IPS-15b (cell line): ENCODE data around the gene SMAD7.

ENCODE experiments used
- H3K27me3 ChIP-seq: one replicate; pipeline ENCODE4 v1.6.1; 2013; ENCODE audit warnings: low read length; ENCODE audit not compliant: control insufficient read depth, insufficient read depth
- H3K36me3 ChIP-seq: one replicate; pipeline ENCODE4 v1.6.1; 2013; ENCODE audit warnings: low read length; ENCODE audit not compliant: control insufficient read depth, insufficient read depth
- H3K4me1 ChIP-seq: one replicate; pipeline ENCODE4 v1.6.1; 2013; ENCODE audit warnings: mild to moderate bottlenecking, low read length; ENCODE audit not compliant: control insufficient read depth, insufficient read depth
- H3K4me3 ChIP-seq: one replicate; pipeline ENCODE4 v1.5.1; 2013; ENCODE audit warnings: low read depth, low read length
- H3K9ac ChIP-seq: one replicate; pipeline ENCODE4 v1.6.1; 2013; ENCODE audit warnings: low read depth, mild to moderate bottlenecking, low read length
- H3K9me3 ChIP-seq: one replicate; pipeline ENCODE4 v1.6.1; 2013; ENCODE audit warnings: mild to moderate bottlenecking, low read length; ENCODE audit not compliant: control insufficient read depth, insufficient read depth

The SMAD7 gene

DNA sequence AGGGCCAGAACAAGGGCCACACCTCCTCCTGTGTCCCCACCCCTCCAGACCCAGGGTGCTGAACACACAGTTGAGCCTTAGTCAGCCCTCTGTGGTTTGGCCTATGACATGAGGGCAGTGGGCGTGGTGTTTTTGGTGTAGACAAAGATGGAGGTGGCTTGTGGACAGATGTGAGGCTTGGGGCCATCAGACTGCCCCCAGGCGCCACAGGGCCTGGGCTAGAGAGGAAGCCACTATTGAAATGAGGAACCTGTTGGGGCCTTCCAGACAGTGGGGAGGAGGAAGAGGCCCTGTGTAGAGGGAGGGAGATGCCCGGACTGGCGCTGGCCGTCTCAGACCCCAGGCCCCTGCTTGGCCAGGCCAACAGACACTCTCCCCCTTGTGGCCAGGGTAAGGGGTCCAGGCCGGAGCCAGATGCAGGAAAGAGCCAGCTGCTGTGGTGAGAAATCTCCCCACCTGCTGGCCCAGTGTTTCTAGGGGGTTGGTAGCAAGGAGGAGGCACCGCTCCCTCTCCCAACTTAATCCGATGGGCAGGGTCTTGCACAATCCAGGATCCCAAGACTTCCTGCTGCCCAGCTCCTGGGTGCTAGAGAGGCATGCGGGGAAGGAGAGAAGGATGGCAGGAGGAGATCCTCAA, 53.8 kb downstream of the SMAD7 start:
- Histone ChIP-seq H3K9ac (no peak overlapping the region), H3K27me3 (no peaks in the 10 kb centered on the region), H3K4me1 (no peaks in the 10 kb centered on the region), H3K36me3 (no peaks in the 10 kb centered on the region), H3K9me3 (no peaks in the 10 kb centered on the region), H3K4me3 (no peak overlapping the region)

DNA sequence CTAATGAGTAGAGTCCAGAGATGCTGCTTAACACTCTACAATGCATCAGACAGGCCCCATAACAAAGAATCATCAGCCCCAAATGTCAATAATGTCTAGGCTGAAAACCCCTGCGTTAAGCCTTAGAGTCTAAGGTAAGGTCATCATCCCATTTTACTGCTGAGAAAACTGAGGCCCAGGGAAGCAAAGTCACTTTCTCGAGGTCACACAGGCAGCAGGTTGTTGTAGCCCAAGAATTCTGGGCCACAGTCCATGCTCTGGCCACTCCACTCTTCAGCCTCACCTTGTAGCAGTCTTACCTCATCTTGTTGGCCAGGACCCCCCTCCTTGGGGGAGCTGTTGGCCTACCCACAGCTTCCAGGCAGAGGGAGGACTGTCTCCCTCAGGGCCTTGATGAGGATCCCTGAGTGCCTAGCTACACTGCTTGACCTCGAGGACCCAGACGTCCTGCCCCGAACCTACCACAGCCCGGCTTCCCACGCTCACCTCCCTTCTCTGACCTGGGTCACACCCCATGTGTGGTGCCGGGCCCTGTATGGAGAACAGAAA, 54.4 kb downstream of the SMAD7 start:
- H3K36me3 ChIP-seq, result no peaks in the 10 kb centered on the region
- no peak overlapping the region for H3K9ac ChIP-seq
- H3K27me3 ChIP-seq, result no peaks in the 10 kb centered on the region
- H3K9me3 ChIP-seq, result no peaks in the 10 kb centered on the region
- no peak overlapping the region for H3K4me3 ChIP-seq
- no peaks in the 10 kb centered on the region for H3K4me1 ChIP-seq

DNA sequence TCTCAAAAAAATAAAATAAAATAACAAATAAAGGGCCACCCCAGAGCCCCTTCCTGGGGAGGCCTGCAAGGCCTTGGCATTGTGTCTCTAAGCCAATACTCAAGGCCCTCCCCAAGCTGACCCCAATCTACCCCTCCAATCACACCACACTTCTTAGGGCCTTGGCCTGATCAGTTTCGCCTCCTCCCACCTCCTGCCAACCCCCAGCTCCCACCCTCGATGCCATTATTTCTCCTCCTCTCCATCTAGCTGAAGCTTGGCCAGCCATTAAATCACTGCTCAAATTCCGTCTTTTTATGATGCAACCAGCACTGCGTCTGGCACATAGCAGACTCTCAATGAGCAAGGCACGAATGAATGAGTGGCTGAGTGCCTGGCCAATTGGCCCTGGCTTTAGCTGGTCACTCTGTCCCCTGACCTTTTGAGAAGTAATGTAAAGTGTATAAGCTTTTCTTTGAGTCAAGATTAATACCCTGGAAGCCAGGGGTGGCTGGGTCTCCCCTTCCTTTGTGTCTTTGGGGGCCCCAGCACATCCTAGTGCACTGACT, 55.9 kb downstream of the SMAD7 start:
- Histone ChIP-seq H3K4me3 (no peak overlapping the region), H3K27me3 (no peaks in the 10 kb centered on the region), H3K4me1 (peaks cover 1% of the 10 kb centered on the region), H3K9ac (no peak overlapping the region), H3K36me3 (no peaks in the 10 kb centered on the region), H3K9me3 (no peaks in the 10 kb centered on the region)

DNA sequence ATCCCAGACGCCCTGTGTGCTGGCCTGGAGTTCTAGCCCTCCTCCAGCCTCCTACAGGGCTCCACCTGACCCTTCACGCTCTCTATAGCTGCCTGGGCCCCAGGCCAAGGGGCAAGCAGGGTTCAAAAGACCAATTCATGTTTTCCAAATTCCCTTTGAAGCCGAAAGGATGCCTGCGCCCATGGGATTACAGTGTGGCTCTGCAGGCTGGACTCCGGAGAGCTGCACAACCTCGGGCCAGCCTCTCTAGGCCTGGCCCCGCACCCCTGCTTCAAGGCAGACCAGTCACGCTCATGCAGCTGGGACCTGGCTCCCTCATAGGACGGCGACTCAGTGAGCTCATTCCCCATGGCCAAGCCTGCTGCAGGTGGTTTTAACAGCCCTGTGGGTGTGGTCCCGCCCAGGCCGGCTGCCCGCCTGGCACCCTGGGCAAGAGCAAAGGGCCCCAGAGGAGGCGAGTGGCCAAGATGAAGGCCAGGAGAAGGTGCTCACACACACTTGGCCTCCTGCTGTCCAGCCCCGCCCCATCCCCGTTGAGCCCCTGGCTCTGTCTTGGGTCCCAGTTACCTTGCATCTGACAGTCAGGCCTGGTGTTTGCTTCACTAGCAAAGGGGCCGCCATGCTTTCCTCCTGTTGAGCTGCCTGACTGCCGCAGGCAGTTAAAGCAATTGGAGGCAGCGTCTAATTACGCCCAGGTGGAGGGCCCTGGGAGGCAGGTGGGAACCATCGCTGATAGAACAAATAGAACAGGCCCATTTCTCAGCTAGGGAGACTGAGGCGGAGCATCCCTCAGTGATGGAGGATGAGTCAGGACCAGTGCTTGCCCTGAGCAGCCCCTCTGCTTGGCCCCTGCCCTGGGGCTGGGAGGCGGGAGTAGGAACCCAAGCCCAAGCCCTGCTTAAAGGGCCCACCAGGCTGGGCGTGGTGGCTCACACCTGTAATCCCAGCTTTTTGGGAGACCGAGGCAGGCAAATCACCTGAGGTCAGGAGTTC, 56.9 kb downstream of the SMAD7 start:
- Histone ChIP-seq H3K9me3 (no peaks in the 10 kb centered on the region), H3K9ac (peak overlapping the region; percentile 47), H3K36me3 (no peaks in the 10 kb centered on the region), H3K27me3 (peaks cover under 1% of the 10 kb centered on the region), H3K4me3 (no peak overlapping the region), H3K4me1 (peaks cover 6% of the 10 kb centered on the region)

DNA sequence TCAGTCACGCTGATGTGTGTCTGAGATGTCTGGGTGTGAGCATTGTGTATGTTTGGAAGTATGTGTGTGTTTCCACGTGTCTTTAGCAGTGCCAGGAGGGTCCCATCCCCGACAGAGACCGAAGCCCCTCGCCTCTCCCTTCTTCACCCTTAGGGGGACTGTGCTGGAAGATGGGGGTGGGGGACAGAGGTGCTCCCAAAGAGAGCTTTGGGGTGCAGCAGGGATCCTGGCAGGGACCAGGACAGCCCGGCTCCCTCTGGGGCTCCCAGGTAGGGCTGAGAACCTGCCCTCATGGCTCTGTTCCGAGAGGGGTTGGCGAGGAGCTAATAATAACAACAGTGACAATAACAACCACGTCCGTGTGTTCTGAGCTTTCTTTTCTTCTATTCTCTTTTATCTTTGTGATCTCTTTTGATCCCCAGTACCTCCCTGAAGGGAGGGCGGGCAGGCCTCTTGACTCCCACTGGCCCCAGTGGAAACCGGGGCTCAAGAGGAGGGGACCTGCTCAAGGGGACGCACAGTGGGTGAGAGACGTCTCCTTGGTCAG, 57.6 kb downstream of the SMAD7 start:
- peaks cover 6% of the 10 kb centered on the region for H3K4me1 ChIP-seq
- no peaks in the 10 kb centered on the region for H3K9me3 ChIP-seq
- H3K9ac ChIP-seq, result peak overlapping the region; percentile 47
- H3K4me3 ChIP-seq, result no peak overlapping the region
- peaks cover 4% of the 10 kb centered on the region for H3K27me3 ChIP-seq
- no peaks in the 10 kb centered on the region for H3K36me3 ChIP-seq

DNA sequence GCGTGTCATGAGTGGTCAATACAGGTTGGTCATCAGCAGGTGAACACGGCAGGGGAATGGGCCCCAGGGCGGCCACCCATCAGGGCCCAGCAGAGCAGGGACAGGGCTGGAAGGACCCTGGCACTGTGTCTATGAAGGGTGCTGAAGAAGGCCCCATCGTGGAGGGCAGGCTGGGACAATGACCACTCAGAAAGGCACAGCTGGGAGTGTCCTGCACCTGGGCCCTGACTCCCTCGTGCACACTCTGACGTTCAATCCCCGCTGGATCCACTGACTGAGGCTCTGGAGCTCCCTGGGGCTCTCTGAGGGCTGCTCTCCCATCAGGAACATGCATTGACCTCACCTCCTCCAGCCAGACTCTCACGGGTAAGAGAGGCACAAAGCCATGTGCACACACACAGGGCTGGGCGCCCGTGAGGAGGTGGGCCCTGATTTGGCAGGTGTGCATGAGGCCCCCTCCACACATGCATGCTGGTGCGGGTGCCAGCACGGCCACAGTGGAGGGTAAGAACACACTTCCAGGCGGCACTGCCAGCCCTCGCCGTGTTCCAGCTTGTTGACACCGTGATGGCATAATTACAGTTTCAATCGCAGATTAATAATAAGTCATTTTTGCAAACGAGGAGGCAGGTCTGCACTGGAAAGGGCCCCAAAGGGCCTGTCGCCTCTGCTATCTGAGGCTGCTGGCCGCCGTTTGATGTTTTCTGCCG, 58.5 kb downstream of the SMAD7 start:
- Histone ChIP-seq H3K4me3 (no peak overlapping the region), H3K9ac (no peak overlapping the region), H3K4me1 (peaks cover 6% of the 10 kb centered on the region), H3K27me3 (peaks cover 4% of the 10 kb centered on the region), H3K36me3 (no peaks in the 10 kb centered on the region), H3K9me3 (no peaks in the 10 kb centered on the region)

DNA sequence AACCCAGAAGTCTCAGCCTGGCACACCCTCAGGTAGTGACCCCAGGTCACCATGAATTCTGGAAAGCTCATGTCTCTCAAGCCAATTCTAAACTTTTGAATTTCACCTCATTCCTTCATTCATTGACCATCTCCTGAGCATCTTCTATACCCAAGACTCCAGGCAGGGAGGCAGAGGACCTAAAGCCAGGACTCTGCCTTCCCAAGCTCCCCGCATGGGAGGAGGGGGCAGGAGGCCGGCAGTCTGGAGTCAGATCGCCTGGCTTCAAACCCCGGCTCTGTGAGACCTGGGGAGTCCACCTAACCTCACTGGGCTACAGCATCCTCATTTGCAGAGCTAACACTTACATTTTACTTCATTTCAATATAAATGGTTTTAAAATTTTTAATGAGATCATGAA, 59.0 kb downstream of the SMAD7 start:
- no peak overlapping the region for H3K4me3 ChIP-seq
- no peak overlapping the region for H3K9ac ChIP-seq
- no peaks in the 10 kb centered on the region for H3K36me3 ChIP-seq
- no peaks in the 10 kb centered on the region for H3K9me3 ChIP-seq
- peaks cover 4% of the 10 kb centered on the region for H3K27me3 ChIP-seq
- H3K4me1 ChIP-seq, result peaks cover 6% of the 10 kb centered on the region

DNA sequence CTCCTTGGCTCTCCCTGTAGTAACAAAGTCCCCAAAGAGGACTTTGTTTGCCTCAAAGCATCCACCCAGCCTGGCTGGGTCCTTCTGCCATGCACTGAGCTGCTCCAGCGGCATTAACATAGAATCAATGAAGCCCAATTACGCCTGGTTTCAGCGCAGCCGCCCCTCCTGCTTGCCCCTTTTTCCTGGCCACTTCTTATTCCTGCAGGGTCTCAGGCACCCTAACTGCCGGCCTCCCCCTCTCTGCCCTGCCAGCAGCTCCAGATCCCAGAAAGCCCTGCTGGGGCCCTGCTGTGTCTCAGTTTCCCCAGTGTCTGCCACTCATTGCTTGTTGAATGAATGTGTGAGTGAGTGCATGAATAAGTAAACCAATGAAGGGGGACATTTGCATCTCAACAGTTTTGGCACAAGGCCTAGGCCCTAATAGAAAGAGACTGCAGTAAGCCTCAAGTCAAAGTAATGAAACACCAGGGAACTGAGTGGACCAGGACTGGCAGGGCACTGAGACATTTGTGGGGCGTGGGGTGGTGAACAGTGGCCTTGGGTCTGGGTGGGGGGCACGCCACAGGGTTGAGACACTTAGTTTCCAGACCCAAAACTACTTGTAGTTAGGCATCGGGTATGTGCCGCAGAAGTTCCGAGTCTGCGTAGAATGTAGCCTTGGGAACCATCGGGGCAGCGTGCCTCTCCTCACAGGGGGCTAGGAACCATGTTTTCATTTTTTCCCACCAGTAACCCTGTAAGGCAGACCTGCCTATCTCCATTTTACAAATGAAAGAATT, 60.6 kb downstream of the SMAD7 start:
- peaks cover 4% of the 10 kb centered on the region for H3K27me3 ChIP-seq

DNA sequence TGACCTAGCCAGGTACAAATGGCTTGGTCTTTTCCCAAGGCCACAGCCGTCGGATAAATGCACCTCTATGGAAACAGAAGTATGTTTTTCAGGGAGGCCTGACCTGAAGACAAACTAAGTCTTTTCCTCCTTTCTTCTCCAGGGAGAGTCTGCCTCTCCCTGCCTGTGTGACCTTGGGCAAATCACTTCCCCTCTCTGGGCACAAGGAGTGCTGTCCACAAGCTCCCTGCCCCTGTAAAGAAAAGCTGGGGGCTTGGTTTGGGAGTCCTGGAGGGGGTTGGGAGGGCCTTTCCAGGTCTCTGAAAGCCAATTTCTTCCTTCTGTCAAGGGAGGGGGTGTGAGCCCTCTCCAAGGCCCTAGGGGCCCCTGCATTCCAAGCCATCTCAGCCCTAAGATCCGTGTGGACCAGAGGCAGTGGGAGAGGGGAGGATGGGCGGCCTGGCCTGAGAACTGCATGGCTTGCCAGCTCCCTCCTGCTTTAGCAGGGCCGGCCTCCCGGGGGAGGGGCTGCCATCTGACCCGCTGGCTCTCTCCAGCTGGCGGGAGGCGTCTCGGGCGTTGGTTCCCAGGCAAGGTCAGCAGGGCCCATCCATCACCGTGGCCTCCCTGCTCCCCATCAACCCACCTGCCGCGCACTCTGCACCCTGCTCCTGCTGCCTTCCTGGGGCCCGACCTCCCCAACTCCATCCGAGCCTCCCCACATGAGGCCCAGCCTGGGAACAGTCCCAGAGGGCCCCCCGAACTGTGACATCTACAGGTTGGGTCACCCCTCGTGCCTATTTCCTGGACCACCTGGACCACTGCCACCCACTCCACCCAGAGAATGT, 61.4 kb downstream of the SMAD7 start:
- Histone ChIP-seq H3K9me3 (no peaks in the 10 kb centered on the region), H3K9ac (no peak overlapping the region), H3K36me3 (no peaks in the 10 kb centered on the region), H3K27me3 (peaks cover 6% of the 10 kb centered on the region), H3K4me1 (peaks cover 6% of the 10 kb centered on the region), H3K4me3 (no peak overlapping the region)

More for the DNA sequence above, 60.6 kb downstream of the SMAD7 start:
- peaks cover 6% of the 10 kb centered on the region for H3K4me1 ChIP-seq
- no peaks in the 10 kb centered on the region for H3K9me3 ChIP-seq
- H3K36me3 ChIP-seq, result no peaks in the 10 kb centered on the region
- H3K4me3 ChIP-seq, result no peak overlapping the region
- H3K9ac ChIP-seq, result no peak overlapping the region

DNA sequence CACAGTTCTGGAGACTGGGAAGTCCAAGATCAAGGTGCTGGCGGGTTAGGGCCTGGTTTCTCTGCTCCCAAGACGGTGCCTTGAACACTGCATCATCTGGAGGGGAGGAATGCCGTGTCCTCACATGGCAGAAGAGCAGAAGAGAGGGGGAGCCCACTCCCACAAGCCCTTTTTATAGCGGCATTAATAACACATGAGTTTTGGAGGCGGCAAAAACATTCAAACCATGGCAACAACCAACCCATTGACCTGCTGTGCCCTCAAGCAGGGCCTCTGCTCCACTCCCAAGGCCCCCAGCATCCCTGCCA, 62.0 kb downstream of the SMAD7 start:
- no peak overlapping the region for H3K9ac ChIP-seq
- H3K27me3 ChIP-seq, result peaks cover 6% of the 10 kb centered on the region
- no peaks in the 10 kb centered on the region for H3K9me3 ChIP-seq
- H3K36me3 ChIP-seq, result no peaks in the 10 kb centered on the region
- no peak overlapping the region for H3K4me3 ChIP-seq
- H3K4me1 ChIP-seq, result peaks cover 6% of the 10 kb centered on the region
